Vagina (tissue), 2 donors: Measurements from ENCODE around the gene VPS35L. TPM values are rescaled to one million over a fixed set of nuclear protein-coding genes. Genes with fewer than 3 reads are reported as not detected.
"Not testable (repeated sequence)": the region's sequence is repeated elsewhere in the genome, so short reads cannot be mapped to it uniquely, and the experiment has no call there.

Experiments
- DNase-seq, 2 donors: peaks; one replicate each; pipeline ENCODE4 v3.0.0-alpha.2; 2017; ENCODE audit errors: extremely low spot score in 2 of 2
- H3K27ac ChIP-seq: fragments of 200-600 bp; sonication (generic); one replicate; pipeline ENCODE4 v1.5.1; 2019
- H3K27me3 ChIP-seq: fragments of 200-600 bp; sonication (generic); one replicate; pipeline ENCODE4 v1.5.1; 2019
- H3K36me3 ChIP-seq, 2 donors: fragments of 200-600 bp; sonication (generic); one replicate each; pipeline ENCODE4 v1.5.1; 2017 to 2019
- H3K4me1 ChIP-seq: fragments of 200-600 bp; sonication (generic); one replicate; pipeline ENCODE4 v1.5.1; 2019
- H3K4me3 ChIP-seq, 2 donors: fragments of 200-600 bp; sonication (generic); 1 replicate in 1 of 2; 2 replicates in 1 of 2; pipeline ENCODE4 v1.5.1; 2016 to 2019
- H3K9me3 ChIP-seq: fragments of 200-600 bp; sonication (generic); one replicate; pipeline ENCODE4 v1.5.1; 2019
- POLR2A ChIP-seq, 2 donors: fragments of 450-650 bp; IDR thresholded peaks; one replicate each; pipeline ENCODE4 v1.6.1; 2017; ENCODE audit warnings: antibody characterized with exemption in 2 of 2, mild to moderate bottlenecking in 2 of 2, moderate library complexity in 2 of 2
- POLR2AphosphoS5 ChIP-seq, 2 donors: sonication (generic); formaldehyde crosslinking; IDR thresholded peaks; one replicate each; pipeline ENCODE4 v1.9.0; 2017; ENCODE audit warnings: antibody characterized with exemption in 2 of 2, mild to moderate bottlenecking in 2 of 2, low read depth in 1 of 2; ENCODE audit not compliant: insufficient read depth in 1 of 2
- intact Hi-C: fragments of 100-400 bp; cut with DNase I; formaldehyde crosslinking; loops from one replicate; pipeline ENCODE4 v1.15.1; 2023
- total RNA-seq: library from RNA; depleted of rRNA; stranded (reverse); fragments of >200 nt; gene quantifications from one replicate; pipeline ENCODE4 v1.2.3, GENCODE V29; 2016
- TF ChIP-seq, protein P1 (sequence below), 3 experiments: fragments of 450-650 bp in 2 of 3; fragments of 200-600 bp in 1 of 3; sonication (generic) in 1 of 3; IDR thresholded peaks; one replicate each; pipeline ENCODE4 v1.5.1; 2017 to 2019; ENCODE audit warnings: antibody characterized with exemption in 3 of 3, mild to moderate bottlenecking in 2 of 3, moderate library complexity in 2 of 3

VPS35L gene
- total RNA-seq, 1 donor from 2014 or later: 39.8 TPM

DNA sequence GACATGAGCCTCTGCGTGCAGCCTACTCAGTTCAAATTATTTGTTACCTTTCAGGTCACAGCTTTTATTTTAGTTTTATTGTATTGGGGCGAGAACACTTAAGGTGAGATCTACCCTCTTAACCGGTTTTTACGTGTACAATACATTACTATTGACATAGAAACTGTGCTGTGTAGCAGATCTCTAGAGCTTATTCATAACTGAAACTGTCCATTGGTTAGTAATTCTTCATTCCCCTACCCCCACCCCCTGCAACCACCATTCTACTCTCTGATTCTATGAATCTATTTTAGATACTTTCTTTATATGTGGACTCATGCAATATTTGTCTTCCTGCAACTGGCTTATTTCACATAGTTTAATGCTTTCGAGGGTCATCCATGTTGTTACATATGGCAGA is 119.0 kb downstream of the VPS35L start:
- Histone ChIP-seq H3K27ac (no peak overlapping the region), H3K27me3 (no peaks in the 10 kb centered on the region), H3K36me3 (peaks cover 0 to 11% of the 10 kb centered on the region in 2 donors), H3K9me3 (no peaks in the 10 kb centered on the region), H3K4me3 (no peak overlapping the region), H3K4me1 (no peaks in the 10 kb centered on the region)
- TF ChIP-seq POLR2A (IDR thresholded peaks at IDR 0.05) (no peak), POLR2AphosphoS5 (IDR thresholded peaks at IDR 0.05; ENCODE audit: insufficient read depth in 1 of 2, low read depth in 1 of 2) (no peak)
- TF ChIP-seq, protein P1, sequence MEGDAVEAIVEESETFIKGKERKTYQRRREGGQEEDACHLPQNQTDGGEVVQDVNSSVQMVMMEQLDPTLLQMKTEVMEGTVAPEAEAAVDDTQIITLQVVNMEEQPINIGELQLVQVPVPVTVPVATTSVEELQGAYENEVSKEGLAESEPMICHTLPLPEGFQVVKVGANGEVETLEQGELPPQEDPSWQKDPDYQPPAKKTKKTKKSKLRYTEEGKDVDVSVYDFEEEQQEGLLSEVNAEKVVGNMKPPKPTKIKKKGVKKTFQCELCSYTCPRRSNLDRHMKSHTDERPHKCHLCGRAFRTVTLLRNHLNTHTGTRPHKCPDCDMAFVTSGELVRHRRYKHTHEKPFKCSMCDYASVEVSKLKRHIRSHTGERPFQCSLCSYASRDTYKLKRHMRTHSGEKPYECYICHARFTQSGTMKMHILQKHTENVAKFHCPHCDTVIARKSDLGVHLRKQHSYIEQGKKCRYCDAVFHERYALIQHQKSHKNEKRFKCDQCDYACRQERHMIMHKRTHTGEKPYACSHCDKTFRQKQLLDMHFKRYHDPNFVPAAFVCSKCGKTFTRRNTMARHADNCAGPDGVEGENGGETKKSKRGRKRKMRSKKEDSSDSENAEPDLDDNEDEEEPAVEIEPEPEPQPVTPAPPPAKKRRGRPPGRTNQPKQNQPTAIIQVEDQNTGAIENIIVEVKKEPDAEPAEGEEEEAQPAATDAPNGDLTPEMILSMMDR (IDR thresholded peaks at IDR 0.05): no peak
- intact Hi-C loops: no loop called here
- no peak for DNase-seq

DNA sequence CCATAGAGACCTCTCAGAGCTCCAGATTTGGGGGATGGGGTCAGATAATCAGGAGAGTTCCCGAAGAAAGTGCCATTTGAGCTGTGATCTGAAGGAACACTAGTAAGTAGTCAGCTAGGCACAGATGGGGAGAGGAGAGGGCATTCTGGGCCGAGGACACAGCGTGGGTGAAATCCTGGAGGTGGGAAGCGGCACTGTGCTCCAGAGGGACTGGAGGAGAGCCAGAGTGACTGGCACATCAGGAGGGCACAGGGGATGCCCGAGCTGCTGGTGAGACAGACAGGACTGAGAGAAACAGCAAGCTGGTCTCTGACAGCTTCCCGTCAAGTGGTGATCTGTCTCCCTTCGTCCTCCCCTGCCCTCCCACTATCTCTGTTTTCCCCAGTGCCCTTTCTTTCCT is 121.9 kb downstream of the VPS35L start:
- no peak overlapping the region for H3K4me3 ChIP-seq
- H3K4me1 ChIP-seq: no peaks in the 10 kb centered on the region
- H3K27ac ChIP-seq: no peak overlapping the region
- H3K9me3 ChIP-seq: no peaks in the 10 kb centered on the region
- intact Hi-C loops: no loop called here
- no peak for TF ChIP-seq POLR2AphosphoS5 (IDR thresholded peaks at IDR 0.05; ENCODE audit: insufficient read depth in 1 of 2, low read depth in 1 of 2)
- no peak for DNase-seq
- no peaks in the 10 kb centered on the region for H3K27me3 ChIP-seq
- peaks cover 0 to 3% of the 10 kb centered on the region in 2 donors for H3K36me3 ChIP-seq

DNA sequence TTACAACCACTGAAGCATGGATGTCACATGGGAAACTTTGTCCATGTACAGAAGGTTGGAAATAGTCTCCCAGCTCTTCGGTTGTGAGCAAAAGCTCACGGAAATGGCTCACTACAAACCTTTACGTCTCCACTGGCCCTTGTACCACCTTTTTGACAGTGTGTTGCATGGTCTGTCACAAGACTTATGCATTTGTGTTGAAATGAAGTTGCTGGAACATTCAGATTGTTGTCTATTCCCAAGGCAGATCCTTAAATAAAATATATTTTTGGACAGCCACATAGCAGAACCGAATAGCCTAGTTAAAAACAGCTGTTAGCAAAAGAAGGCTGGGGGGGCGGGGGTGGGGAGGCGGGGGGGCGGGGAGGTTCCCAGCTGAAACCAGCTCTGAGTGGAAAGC is 123.3 kb downstream of the VPS35L start:
- TF ChIP-seq POLR2AphosphoS5 (IDR thresholded peaks at IDR 0.05; ENCODE audit: insufficient read depth in 1 of 2, low read depth in 1 of 2): no peak
- TF ChIP-seq, protein P1 (IDR thresholded peaks at IDR 0.05): no peak
- TF ChIP-seq POLR2A (IDR thresholded peaks at IDR 0.05): no peak
- no peak overlapping the region for H3K4me3 ChIP-seq
- DNase-seq: no peak
- intact Hi-C loops: no loop called here
- no peaks in the 10 kb centered on the region for H3K27me3 ChIP-seq
- peak overlapping the region; percentile 58 for H3K27ac ChIP-seq
- H3K36me3 ChIP-seq: peaks cover 0 to 17% of the 10 kb centered on the region in 2 donors
- no peaks in the 10 kb centered on the region for H3K4me1 ChIP-seq
- no peaks in the 10 kb centered on the region for H3K9me3 ChIP-seq

DNA sequence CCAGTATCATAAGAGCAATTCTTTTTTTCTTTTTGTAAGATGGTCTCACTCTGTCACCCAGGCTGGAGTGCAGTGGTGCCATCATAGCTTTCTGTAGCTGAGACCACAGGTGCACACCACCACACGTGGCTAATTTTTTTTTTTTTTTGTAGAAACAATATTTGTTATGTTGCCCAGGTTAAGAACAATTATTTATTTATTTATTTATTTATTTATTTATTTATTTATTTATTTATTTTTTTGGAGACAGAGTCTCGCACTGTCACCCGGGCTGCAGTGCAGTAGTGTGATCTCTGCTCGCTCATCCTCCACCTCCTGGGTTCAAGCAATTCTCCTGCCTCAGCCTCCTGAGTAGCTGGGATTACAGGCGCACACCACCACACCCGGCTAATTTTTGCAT is 123.8 kb downstream of the VPS35L start:
- peaks cover 0 to 22% of the 10 kb centered on the region in 2 donors for H3K36me3 ChIP-seq
- H3K9me3 ChIP-seq, H3K27me3 ChIP-seq, intact Hi-C loops, H3K4me1 ChIP-seq, H3K4me3 ChIP-seq, DNase-seq: not testable (repeated sequence)
- peak overlapping the region; percentile 58 for H3K27ac ChIP-seq

DNA sequence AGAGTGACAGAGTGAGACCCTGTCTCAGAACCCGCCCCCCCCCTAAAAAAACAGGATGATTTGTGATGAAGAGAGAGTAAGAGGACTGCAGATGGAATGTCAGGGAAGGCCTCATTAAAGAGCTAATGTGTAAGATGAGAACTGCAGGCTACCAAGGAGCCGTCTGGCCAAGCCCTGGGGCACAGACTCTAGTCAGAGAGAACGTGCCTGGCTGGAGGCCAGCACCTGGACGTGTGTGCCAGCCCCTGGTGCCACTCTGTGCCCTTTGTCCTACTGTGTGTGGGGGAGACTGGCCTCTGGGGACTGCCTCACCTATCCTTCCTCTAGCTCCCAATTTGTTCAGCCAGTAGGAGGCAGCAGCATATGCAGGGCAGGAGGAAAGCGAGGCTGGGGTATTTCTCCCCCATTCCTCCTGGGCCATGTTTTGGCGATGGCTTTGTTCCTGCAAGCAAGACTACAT is 125.4 kb downstream of the VPS35L start:
- no peaks in the 10 kb centered on the region for H3K4me1 ChIP-seq
- TF ChIP-seq, protein P1 (IDR thresholded peaks at IDR 0.05): no peak
- TF ChIP-seq POLR2A (IDR thresholded peaks at IDR 0.05): no peak
- TF ChIP-seq POLR2AphosphoS5 (IDR thresholded peaks at IDR 0.05; ENCODE audit: insufficient read depth in 1 of 2, low read depth in 1 of 2): no peak
- no peaks in the 10 kb centered on the region for H3K27me3 ChIP-seq
- H3K9me3 ChIP-seq: no peaks in the 10 kb centered on the region
- intact Hi-C loops: no loop called here
- peaks cover 0 to 38% of the 10 kb centered on the region in 2 donors for H3K36me3 ChIP-seq
- no peak for DNase-seq
- no peak overlapping the region for H3K4me3 ChIP-seq
- no peak overlapping the region for H3K27ac ChIP-seq

DNA sequence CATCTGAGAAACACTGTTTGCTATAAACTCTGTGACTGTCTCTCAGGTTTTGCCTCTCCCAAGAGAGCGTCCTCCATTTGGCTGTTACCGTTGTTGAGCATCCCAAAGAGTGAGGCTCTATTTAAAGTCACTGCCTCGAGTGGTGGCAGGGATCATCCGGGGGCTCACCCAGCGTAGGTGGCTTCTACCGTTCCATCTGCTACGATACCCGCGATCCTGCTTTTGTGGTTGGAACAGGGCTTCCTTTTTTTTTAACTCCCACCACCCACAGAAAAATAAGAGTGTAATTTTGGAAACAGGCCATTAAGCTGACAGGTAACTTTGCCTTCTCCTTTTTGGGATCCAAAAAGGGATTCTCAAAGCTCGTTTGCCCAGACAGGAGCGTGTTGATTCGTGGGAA is 126.1 kb downstream of the VPS35L start:
- H3K27me3 ChIP-seq: no peaks in the 10 kb centered on the region
- intact Hi-C loops: no loop called here
- H3K4me1 ChIP-seq: no peaks in the 10 kb centered on the region
- no peak for TF ChIP-seq POLR2A (IDR thresholded peaks at IDR 0.05)
- TF ChIP-seq, protein P1 (IDR thresholded peaks at IDR 0.05): no peak
- TF ChIP-seq POLR2AphosphoS5 (IDR thresholded peaks at IDR 0.05; ENCODE audit: insufficient read depth in 1 of 2, low read depth in 1 of 2): no peak
- H3K27ac ChIP-seq: no peak overlapping the region
- no peaks in the 10 kb centered on the region for H3K9me3 ChIP-seq
- no peak overlapping the region for H3K4me3 ChIP-seq
- H3K36me3 ChIP-seq: peaks cover 0 to 39% of the 10 kb centered on the region in 2 donors
- DNase-seq: no peak
